Esophagus muscularis mucosa (tissue), 3 donors: ENCODE results near the gene MFRP.

Experiments
- CTCF ChIP-seq, 3 experiments: fragments of 200-600 bp in 2 of 3; fragments of 450-650 bp in 1 of 3; sonication (generic) in 2 of 3; IDR thresholded peaks; one replicate each; pipeline ENCODE4 v1.5.1; 2017 to 2019; ENCODE audit warnings: antibody characterized with exemption in 3 of 3, mild to moderate bottlenecking in 2 of 3, moderate library complexity in 1 of 3
- POLR2AphosphoS5 ChIP-seq, 2 donors: sonication (generic); formaldehyde crosslinking; IDR thresholded peaks; one replicate each; pipeline ENCODE4 v1.6.1; 2017; ENCODE audit warnings: antibody characterized with exemption in 2 of 2

- TF ChIP-seq POLR2AphosphoS5 (IDR thresholded peaks at IDR 0.05) (no peak), CTCF (IDR thresholded peaks at IDR 0.05) (no peak)
These were observed 9.6 kb downstream of the MFRP start for GRCh38 chr11:119336744-119337469.
